Neural cell (in vitro differentiated cells): ENCODE results near the gene NPIPB6. TPM values are rescaled to one million over a fixed set of nuclear protein-coding genes. Genes with fewer than 3 reads are reported as not detected.

Source experiments
- H2AFZ ChIP-seq: fragments of 200-600, 300-800 bp; sonication (generic), shearing (Covaris generic); 2 replicates; pipeline ENCODE4 v1.6.0; 2014; ENCODE audit warnings: low read depth, mild to moderate bottlenecking, antibody characterized with exemption, low read length, moderate library complexity
- H3F3A ChIP-seq: fragments of 200-600 bp; shearing (Covaris generic); 2 replicates; pipeline ENCODE4 v1.6.1; 2016; ENCODE audit warnings: mild to moderate bottlenecking, moderate library complexity, mixed read lengths, antibody characterized with exemption, low read length; ENCODE audit not compliant: insufficient read depth, poor library complexity, severe bottlenecking
- H3K27ac ChIP-seq: fragments of 200-600, 300-800 bp; sonication (generic), shearing (Covaris generic); 2 replicates; pipeline ENCODE4 v1.5.1; 2014; ENCODE audit warnings: mild to moderate bottlenecking, low read length, moderate library complexity
- H3K27me3 ChIP-seq: fragments of 300-800, 200-600 bp; sonication (generic), shearing (Covaris generic); 2 replicates; pipeline ENCODE4 v1.6.0; 2014; ENCODE audit warnings: mild to moderate bottlenecking, low read depth, low read length, moderate library complexity; ENCODE audit not compliant: insufficient read depth
- H3K36me3 ChIP-seq: fragments of 300-800, 200-600 bp; sonication (generic), shearing (Covaris generic); 2 replicates; pipeline ENCODE4 v1.5.1; 2014; ENCODE audit warnings: mild to moderate bottlenecking, antibody characterized with exemption, low read length, moderate library complexity; ENCODE audit not compliant: insufficient read depth
- H3K4me2 ChIP-seq: fragments of 300-800, 200-600 bp; sonication (generic), shearing (Covaris generic); 2 replicates; pipeline ENCODE4 v1.6.0; 2014; ENCODE audit warnings: mild to moderate bottlenecking, low read length
- H3K4me3 ChIP-seq: fragments of 300-800, 200-600 bp; sonication (generic), shearing (Covaris generic); 2 replicates; pipeline ENCODE4 v1.5.1; 2014; ENCODE audit warnings: mild to moderate bottlenecking, low read length, moderate library complexity
- H3K79me2 ChIP-seq: fragments of 200-600 bp; shearing (Covaris generic); replicated peaks from 2 replicates; pipeline ENCODE4 v1.6.0; 2014; ENCODE audit warnings: mild to moderate bottlenecking, low read length, moderate library complexity; ENCODE audit not compliant: insufficient read depth
- H3K9ac ChIP-seq: fragments of 300-800, 200-600 bp; sonication (generic), shearing (Covaris generic); 2 replicates; pipeline ENCODE4 v1.6.1; 2016; ENCODE audit warnings: mild to moderate bottlenecking, low read length, mixed read lengths
- H3K9me2 ChIP-seq: fragments of 200-600 bp; shearing (Covaris generic); 2 replicates; pipeline ENCODE4 v1.6.1; 2016; ENCODE audit warnings: mild to moderate bottlenecking, low read length, mixed read lengths; ENCODE audit not compliant: insufficient read depth
- H3K9me3 ChIP-seq: fragments of 200-600, 300-800 bp; sonication (generic), shearing (Covaris generic); 2 replicates; pipeline ENCODE4 v1.6.1; 2016; ENCODE audit warnings: mild to moderate bottlenecking, mixed run types, low read length, moderate library complexity, mixed read lengths
- H4K20me1 ChIP-seq: fragments of 200-600 bp; shearing (Covaris generic); 2 replicates; pipeline ENCODE4 v1.6.1; 2016; ENCODE audit warnings: mild to moderate bottlenecking, mixed run types; ENCODE audit not compliant: insufficient read depth
- EP300 ChIP-seq: fragments of 450-650 bp; conservative IDR thresholded peaks from 2 replicates; pipeline ENCODE4 v1.6.1; 2014; ENCODE audit warnings: antibody characterized with exemption, mild to moderate bottlenecking, moderate library complexity; ENCODE audit not compliant: poor library complexity, severe bottlenecking
- EZH2 ChIP-seq: fragments of 200-600, 300-800 bp; shearing (Covaris generic), sonication (generic); IDR thresholded peaks from 2 replicates; pipeline ENCODE4 v1.6.1; 2014; ENCODE audit warnings: antibody characterized with exemption, low read length, borderline replicate concordance, mild to moderate bottlenecking; ENCODE audit not compliant: insufficient read depth, poor library complexity, severe bottlenecking
- MXI1 ChIP-seq: fragments of 450-650 bp; conservative IDR thresholded peaks from 2 replicates; pipeline ENCODE4 v1.6.1; 2014; ENCODE audit warnings: antibody characterized with exemption, mild to moderate bottlenecking; ENCODE audit not compliant: poor library complexity, severe bottlenecking
- POLR2AphosphoS5 ChIP-seq: IDR thresholded peaks from 2 replicates; pipeline ENCODE4 v1.6.1; 2012
- RAD21 ChIP-seq: fragments of 450-650 bp; conservative IDR thresholded peaks from 2 replicates; pipeline ENCODE4 v1.6.1; 2014; ENCODE audit warnings: antibody characterized with exemption, mild to moderate bottlenecking, moderate library complexity
- SMC3 ChIP-seq: fragments of 450-650 bp; conservative IDR thresholded peaks from 2 replicates; pipeline ENCODE4 v1.6.1; 2014; ENCODE audit warnings: antibody characterized with exemption, mild to moderate bottlenecking, moderate library complexity; ENCODE audit not compliant: poor library complexity
- TAF1 ChIP-seq: IDR thresholded peaks from 2 replicates; pipeline ENCODE4 v1.6.1; 2012; ENCODE audit warnings: low read depth
- polyA plus RNA-seq: library from polyadenylated mRNA; depleted of rRNA; stranded (reverse); fragments of >200 nt; gene quantifications from 2 replicates; pipeline ENCODE4 v1.2.3, GENCODE V29; 2014
- TF ChIP-seq, protein P1 (sequence below): fragments of 450-650 bp; IDR thresholded peaks from 2 replicates; pipeline ENCODE4 v1.5.1; 2014; ENCODE audit warnings: antibody characterized with exemption, mild to moderate bottlenecking, moderate library complexity; ENCODE audit not compliant: poor library complexity, severe bottlenecking
- TF ChIP-seq, protein P2 (sequence below): IDR thresholded peaks from 2 replicates; pipeline ENCODE4 v1.6.1; 2012; ENCODE audit warnings: borderline replicate concordance

NPIPB6 gene
- polyA plus RNA-seq, 1 donor from 2014 or later, result 0.88 TPM

DNA sequence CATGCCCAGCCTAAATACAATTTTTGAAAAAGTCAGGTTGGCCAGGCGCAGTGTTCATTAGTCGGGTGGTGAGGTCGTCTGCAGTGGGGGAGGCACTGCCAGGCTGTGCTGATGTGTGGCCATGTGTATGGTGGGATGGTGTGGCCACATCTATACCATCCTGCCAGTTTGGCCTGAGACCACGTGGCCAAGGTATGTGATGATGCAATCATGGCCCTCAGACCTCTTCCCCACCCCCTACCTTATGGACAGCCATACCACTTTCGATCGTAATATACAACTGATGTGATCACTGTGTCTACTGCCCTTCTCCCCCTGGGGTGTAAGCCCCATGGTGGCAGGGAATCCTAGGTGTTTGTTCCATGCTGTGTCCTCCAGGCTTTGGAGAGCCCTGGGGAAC is 47.3 kb downstream of the NPIPB6 start:
- H3K27me3 ChIP-seq, result no peaks in the 10 kb centered on the region
- H2AFZ ChIP-seq, result no peak overlapping the region
- H3K36me3 ChIP-seq, result no peaks in the 10 kb centered on the region
- H3K9me3 ChIP-seq, result no peaks in the 10 kb centered on the region
- no peaks in the 10 kb centered on the region for H3K9me2 ChIP-seq
- H3K9ac ChIP-seq, result no peak overlapping the region
- H4K20me1 ChIP-seq, result peaks cover 39% of the 10 kb centered on the region
- H3K4me3 ChIP-seq, result no peak overlapping the region
- TF ChIP-seq POLR2AphosphoS5 (no peak), EP300 (no peak), SMC3 (no peak), MXI1 (no peak), TAF1 (no peak), RAD21 (no peak), EZH2 (no peak)
- TF ChIP-seq, protein P1, sequence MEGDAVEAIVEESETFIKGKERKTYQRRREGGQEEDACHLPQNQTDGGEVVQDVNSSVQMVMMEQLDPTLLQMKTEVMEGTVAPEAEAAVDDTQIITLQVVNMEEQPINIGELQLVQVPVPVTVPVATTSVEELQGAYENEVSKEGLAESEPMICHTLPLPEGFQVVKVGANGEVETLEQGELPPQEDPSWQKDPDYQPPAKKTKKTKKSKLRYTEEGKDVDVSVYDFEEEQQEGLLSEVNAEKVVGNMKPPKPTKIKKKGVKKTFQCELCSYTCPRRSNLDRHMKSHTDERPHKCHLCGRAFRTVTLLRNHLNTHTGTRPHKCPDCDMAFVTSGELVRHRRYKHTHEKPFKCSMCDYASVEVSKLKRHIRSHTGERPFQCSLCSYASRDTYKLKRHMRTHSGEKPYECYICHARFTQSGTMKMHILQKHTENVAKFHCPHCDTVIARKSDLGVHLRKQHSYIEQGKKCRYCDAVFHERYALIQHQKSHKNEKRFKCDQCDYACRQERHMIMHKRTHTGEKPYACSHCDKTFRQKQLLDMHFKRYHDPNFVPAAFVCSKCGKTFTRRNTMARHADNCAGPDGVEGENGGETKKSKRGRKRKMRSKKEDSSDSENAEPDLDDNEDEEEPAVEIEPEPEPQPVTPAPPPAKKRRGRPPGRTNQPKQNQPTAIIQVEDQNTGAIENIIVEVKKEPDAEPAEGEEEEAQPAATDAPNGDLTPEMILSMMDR, result no peak
- TF ChIP-seq, protein P2, sequence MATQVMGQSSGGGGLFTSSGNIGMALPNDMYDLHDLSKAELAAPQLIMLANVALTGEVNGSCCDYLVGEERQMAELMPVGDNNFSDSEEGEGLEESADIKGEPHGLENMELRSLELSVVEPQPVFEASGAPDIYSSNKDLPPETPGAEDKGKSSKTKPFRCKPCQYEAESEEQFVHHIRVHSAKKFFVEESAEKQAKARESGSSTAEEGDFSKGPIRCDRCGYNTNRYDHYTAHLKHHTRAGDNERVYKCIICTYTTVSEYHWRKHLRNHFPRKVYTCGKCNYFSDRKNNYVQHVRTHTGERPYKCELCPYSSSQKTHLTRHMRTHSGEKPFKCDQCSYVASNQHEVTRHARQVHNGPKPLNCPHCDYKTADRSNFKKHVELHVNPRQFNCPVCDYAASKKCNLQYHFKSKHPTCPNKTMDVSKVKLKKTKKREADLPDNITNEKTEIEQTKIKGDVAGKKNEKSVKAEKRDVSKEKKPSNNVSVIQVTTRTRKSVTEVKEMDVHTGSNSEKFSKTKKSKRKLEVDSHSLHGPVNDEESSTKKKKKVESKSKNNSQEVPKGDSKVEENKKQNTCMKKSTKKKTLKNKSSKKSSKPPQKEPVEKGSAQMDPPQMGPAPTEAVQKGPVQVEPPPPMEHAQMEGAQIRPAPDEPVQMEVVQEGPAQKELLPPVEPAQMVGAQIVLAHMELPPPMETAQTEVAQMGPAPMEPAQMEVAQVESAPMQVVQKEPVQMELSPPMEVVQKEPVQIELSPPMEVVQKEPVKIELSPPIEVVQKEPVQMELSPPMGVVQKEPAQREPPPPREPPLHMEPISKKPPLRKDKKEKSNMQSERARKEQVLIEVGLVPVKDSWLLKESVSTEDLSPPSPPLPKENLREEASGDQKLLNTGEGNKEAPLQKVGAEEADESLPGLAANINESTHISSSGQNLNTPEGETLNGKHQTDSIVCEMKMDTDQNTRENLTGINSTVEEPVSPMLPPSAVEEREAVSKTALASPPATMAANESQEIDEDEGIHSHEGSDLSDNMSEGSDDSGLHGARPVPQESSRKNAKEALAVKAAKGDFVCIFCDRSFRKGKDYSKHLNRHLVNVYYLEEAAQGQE, result no peak
- peaks cover 17% of the 10 kb centered on the region for H3K79me2 ChIP-seq
- no peak overlapping the region for H3K4me2 ChIP-seq
- no peaks in the 10 kb centered on the region for H3F3A ChIP-seq
- no peak overlapping the region for H3K27ac ChIP-seq

DNA sequence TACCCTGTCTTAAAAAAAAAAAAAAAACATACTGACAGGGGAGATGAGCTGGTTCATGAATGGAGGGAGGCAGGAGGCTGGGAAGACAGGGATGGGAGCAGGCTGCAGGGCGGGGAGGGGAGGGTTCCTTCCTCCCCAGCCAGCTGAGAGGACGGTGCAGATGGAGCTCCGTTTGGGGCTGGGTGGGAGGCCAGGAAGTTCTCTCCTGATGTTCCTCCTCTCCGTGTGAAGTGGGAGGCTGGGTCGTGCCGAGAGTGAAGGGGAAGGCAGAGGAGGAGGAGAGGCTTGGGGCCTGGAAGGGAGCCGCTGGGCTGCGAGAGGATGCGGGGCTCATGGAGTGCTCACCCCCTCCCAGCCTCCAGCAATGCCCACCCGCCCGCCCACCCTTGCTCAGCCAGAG is 49.7 kb downstream of the NPIPB6 start:
- Histone ChIP-seq H3K4me2 (no peak overlapping the region), H3K9me3 (no peaks in the 10 kb centered on the region), H3K27me3 (no peaks in the 10 kb centered on the region), H3K4me3 (no peak overlapping the region), H3K9ac (no peak overlapping the region), H3K79me2 (peaks cover 38% of the 10 kb centered on the region), H2AFZ (no peak overlapping the region), H4K20me1 (peaks cover 59% of the 10 kb centered on the region), H3K27ac (no peak overlapping the region), H3K9me2 (no peaks in the 10 kb centered on the region), H3K36me3 (peaks cover 8% of the 10 kb centered on the region), H3F3A (no peaks in the 10 kb centered on the region)
- TF ChIP-seq SMC3 (no peak), EP300 (no peak)

DNA sequence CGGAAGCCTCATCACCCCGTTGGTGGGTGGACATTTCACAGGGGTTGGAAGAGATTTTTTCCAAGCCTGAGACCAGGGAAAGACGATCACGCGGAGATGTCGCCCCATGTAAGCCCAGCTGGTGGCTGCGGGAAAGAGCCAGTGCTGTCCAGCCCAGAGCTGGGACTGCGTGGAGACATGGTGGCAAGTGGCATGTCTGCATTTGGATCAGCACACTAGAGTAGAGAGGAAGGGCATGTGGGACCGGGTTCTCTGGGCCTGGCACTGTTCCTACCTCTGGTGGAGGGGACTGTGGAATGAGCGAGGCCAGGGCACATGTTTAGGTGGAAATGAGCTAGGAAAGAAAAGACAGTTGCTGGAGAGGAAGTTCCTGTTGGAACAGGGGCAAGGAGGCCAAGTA is 51.0 kb downstream of the NPIPB6 start:
- Histone ChIP-seq H3K9me2 (no peaks in the 10 kb centered on the region), H3K9me3 (no peaks in the 10 kb centered on the region), H3K4me3 (no peak overlapping the region), H3K9ac (no peak overlapping the region), H3K27me3 (no peaks in the 10 kb centered on the region), H4K20me1 (peaks cover 49% of the 10 kb centered on the region), H3K79me2 (peaks cover 39% of the 10 kb centered on the region), H3K4me2 (no peak overlapping the region), H3K27ac (no peak overlapping the region), H3K36me3 (peaks cover 8% of the 10 kb centered on the region), H2AFZ (no peak overlapping the region), H3F3A (no peaks in the 10 kb centered on the region)
- TF ChIP-seq, protein P1, result no peak
- no peak for TF ChIP-seq MXI1
- no peak for TF ChIP-seq EP300
- TF ChIP-seq POLR2AphosphoS5, result no peak
- no peak for TF ChIP-seq SMC3
- TF ChIP-seq, protein P2, result no peak
- no peak for TF ChIP-seq TAF1
- TF ChIP-seq RAD21, result no peak
